Caki2 (cell line): Measurements from ENCODE around the gene MSMO1. TPM values are rescaled to one million over a fixed set of nuclear protein-coding genes. Genes with fewer than 3 reads are reported as not detected.
A peak's percentile ranks its signal among the peaks of the same experiment; 100 is the strongest.
"Not testable (repeated sequence)": the region's sequence is repeated elsewhere in the genome, so short reads cannot be mapped to it uniquely, and the experiment has no call there.

ENCODE experiments used
- DNase-seq: peaks from one replicate; pipeline ENCODE4 v3.0.0-alpha.2; 2015; ENCODE audit warnings: low read depth
- in situ Hi-C: cut with HindIII; loops from 2 replicates; pipeline ENCODE4 v1.10.0; 2016; ENCODE audit warnings: low sequenced_read_pairs, low pct_unique_long_range_greater_than_20kb, mixed read lengths
- total RNA-seq: library from RNA; depleted of rRNA; stranded (reverse); fragments of >200 nt; shearing (Covaris generic); gene quantifications from 2 replicates; pipeline ENCODE4 v1.2.3, GENCODE V29; 2014; ENCODE audit warnings: low replicate concordance

The MSMO1 gene
- total RNA-seq, 1 experiment from 2014 or later = 141 TPM

- in situ Hi-C loops = no loop called here
- no peak for DNase-seq
These were observed 8.4 kb upstream of the MSMO1 start for GRCh38 chr4:165319030-165319429.

- no peak for DNase-seq
- in situ Hi-C loops = no loop called here
These were observed 8.0 kb upstream of the MSMO1 start for GRCh38 chr4:165319509-165319908.

- in situ Hi-C loops = no loop called here
- DNase-seq = no peak
These were observed 3.1 kb upstream of the MSMO1 start for GRCh38 chr4:165324236-165324917.

GRCh38 chr4:165324918-165325304, 2.6 kb upstream of the MSMO1 start:
- no peak for DNase-seq
- in situ Hi-C loops = no loop called here

- in situ Hi-C loops = no loop called here
- peak; percentile 57 for DNase-seq
These were observed 1.5 kb upstream of the MSMO1 start for GRCh38 chr4:165325732-165326512.

- no peak for DNase-seq
- in situ Hi-C loops = no loop called here
These were observed 648 bp upstream of the MSMO1 start for GRCh38 chr4:165326831-165327210.

GRCh38 chr4:165328101-165328425, 594 bp downstream of the MSMO1 start:
- no peak for DNase-seq

GRCh38 chr4:165328708-165329107, 1.2 kb downstream of the MSMO1 start:
- in situ Hi-C loops = no loop called here
- DNase-seq = peak; percentile 5

More at GRCh38 chr4:165328101-165328425, 594 bp downstream of the MSMO1 start:
- in situ Hi-C loops = no loop called here

- DNase-seq = no peak
- in situ Hi-C loops = no loop called here
These were observed 2.6 kb downstream of the MSMO1 start for GRCh38 chr4:165330071-165330470.

GRCh38 chr4:165330666-165331065, 3.2 kb downstream of the MSMO1 start:
- in situ Hi-C loops = no loop called here
- DNase-seq = no peak

GRCh38 chr4:165331359-165331758, 3.9 kb downstream of the MSMO1 start:
- DNase-seq = peak; percentile 11
- in situ Hi-C loops = no loop called here

GRCh38 chr4:165331823-165332222, 4.4 kb downstream of the MSMO1 start:
- in situ Hi-C loops = no loop called here
- DNase-seq = no peak

- DNase-seq = no peak
- in situ Hi-C loops = no loop called here
These were observed 5.0 kb downstream of the MSMO1 start for GRCh38 chr4:165332502-165332901.

GRCh38 chr4:165335163-165335703, 7.8 kb downstream of the MSMO1 start:
- in situ Hi-C loops = no loop called here

GRCh38 chr4:165336743-165337142, 9.3 kb downstream of the MSMO1 start:
- DNase-seq = no peak
- in situ Hi-C loops = no loop called here

More at GRCh38 chr4:165335163-165335703, 7.8 kb downstream of the MSMO1 start:
- no peak for DNase-seq

- in situ Hi-C loops, DNase-seq: not testable (repeated sequence)
These were observed 14.9 kb downstream of the MSMO1 start for GRCh38 chr4:165342340-165342739.

- in situ Hi-C loops = no loop called here
- peak; percentile 29 for DNase-seq
These were observed 16.1 kb downstream of the MSMO1 start for GRCh38 chr4:165343353-165344191.

GRCh38 chr4:165345666-165346417, 18.4 kb downstream of the MSMO1 start:
- in situ Hi-C loops = no loop called here
- DNase-seq = no peak
